ENCODE results near the gene ZFAND2B. TPM values are rescaled to one million over a fixed set of nuclear protein-coding genes. Genes with fewer than 3 reads are reported as not detected.

Gene ZFAND2B
- polyA plus RNA-seq, 1 of the 3 experiments (the other 2 are of a cell fraction): 39.9 TPM

DNA sequence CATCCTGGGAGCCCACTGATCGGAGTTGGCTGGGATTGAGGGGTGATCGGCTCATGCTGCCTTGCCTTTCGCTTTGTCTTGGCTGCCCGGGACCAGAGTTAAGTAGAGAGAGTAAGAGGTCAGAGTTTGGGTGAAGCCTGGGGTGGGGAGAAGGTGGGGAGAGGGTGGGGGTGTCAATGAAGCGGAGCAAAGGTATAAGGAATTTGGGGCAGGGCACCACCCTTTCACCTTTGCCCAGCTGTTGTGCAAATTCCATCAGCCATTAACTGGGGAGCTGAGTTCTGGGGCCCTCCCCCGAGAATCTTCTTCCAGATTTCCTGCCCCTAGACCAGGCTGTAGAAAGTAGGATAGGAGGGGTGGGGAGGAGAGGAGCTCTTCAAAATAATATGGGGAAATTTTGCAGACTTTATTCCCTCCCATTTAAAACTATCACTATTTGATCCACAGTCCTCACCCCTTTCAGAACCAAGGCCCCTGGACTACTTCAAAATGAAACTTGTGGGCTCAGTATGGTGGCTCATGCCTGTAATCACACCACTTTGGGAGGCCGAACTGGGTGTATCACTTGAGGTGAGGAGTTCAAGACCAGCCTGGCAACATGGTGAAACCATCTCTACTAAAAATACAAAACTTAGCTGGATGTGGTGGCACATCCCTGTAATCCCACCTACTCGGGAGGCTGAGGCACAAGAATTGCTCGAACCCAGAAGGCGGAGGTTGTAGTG, 36.5 kb upstream of the ZFAND2B start, which contains the start of gene SLC23A3:
Gene SLC23A3, minus strand, starts transcription at position 100 of the 725 bp plus-strand sequence. Its CDS starts 45 bp downstream, at position 55.
- no peak within 1 kb of the TSS for H3K4me3 ChIP-seq (ENCODE audit: low read depth in 2 of 2, low read length in 1 of 2)
- H4K20me1 ChIP-seq (ENCODE audit: insufficient read depth): no peaks in the 10 kb centered on the region
- peaks cover 7% of the 10 kb centered on the region for H3F3A ChIP-seq (replicated peaks; ENCODE audit: insufficient read depth)
- no peak within 1 kb of the TSS for H3K9ac ChIP-seq
- H3K4me2 ChIP-seq: no peak within 1 kb of the TSS
- ChIA-PET POLR2A (no interaction called here), CTCF (interaction anchor here (0.7 to 8.7 kb wide), 30 partner anchors 10 to 219 kb away, joined by 3 to 104 read pairs (median 6); partner anchors contain the start of genes ABCB6, DNPEP, GLB1L and NHEJ1)
- H3K36me3 ChIP-seq (replicated peaks in 1 of 2; ENCODE audit: control insufficient read depth in 1 of 2, insufficient read depth in 2 of 2, low read length in 1 of 2): peaks cover 11 to 32% of the 10 kb centered on the region in 2 experiments
- H3K9me2 ChIP-seq: no peaks in the 10 kb centered on the region
- no peaks in the 10 kb centered on the region for H3K79me2 ChIP-seq (ENCODE audit: insufficient read depth)
- H3K9me3 ChIP-seq: no peaks in the 10 kb centered on the region
- no peak within 1 kb of the TSS for H2AFZ ChIP-seq (ENCODE audit: low read depth)
- no peaks in the 10 kb centered on the region for H3K27me3 ChIP-seq (ENCODE audit: insufficient read depth)
- no peak for DNase-seq
- WGBS (ENCODE audit: low lambda C conversion rate): 98% methylated on average over 10 of the region's 10 CpGs
- no peaks in the 10 kb centered on the region; a peak in 1 of 4 replicates for H3K4me1 ChIP-seq (ENCODE audit: control insufficient read depth in 1 of 2, insufficient read depth in 2 of 2, low read depth in 1 of 2, low read length in 1 of 2)
- H3K27ac ChIP-seq (ENCODE audit: low read depth in 2 of 2, low read length in 1 of 2): no peak within 1 kb of the TSS
- TF ChIP-seq MXI1 (IDR thresholded peaks at IDR 0.05; ENCODE audit: low read depth, low read length) (no peak), GATA2 (CRISPR knock-in tag; IDR thresholded peaks at IDR 0.05) (no peak), ELF1 (IDR thresholded peaks at IDR 0.05) (no peak), RFX5 (IDR thresholded peaks at IDR 0.05; ENCODE audit: low read length) (no peak), FOXJ3 (CRISPR knock-in tag; IDR thresholded peaks at IDR 0.05) (no peak), EP300 (IDR thresholded peaks at IDR 0.05; ENCODE audit: borderline replicate concordance in 1 of 2, low read depth in 1 of 2, low read length in 1 of 2) (no peak), FOXM1 (IDR thresholded peaks at IDR 0.05; ENCODE audit: low read depth) (no peak), GABPA (IDR thresholded peaks at IDR 0.05; ENCODE audit: low read depth) (no peak), FOSL2 (IDR thresholded peaks at IDR 0.05; ENCODE audit: borderline replicate concordance, low read depth) (no peak), NFIC (IDR thresholded peaks at IDR 0.05; ENCODE audit: borderline replicate concordance) (no peak), TCF12 (IDR thresholded peaks at IDR 0.05) (no peak), CHD2 (IDR thresholded peaks at IDR 0.05; ENCODE audit: low read length, partially characterized antibody) (no peak)
- TF ChIP-seq, protein P1, sequence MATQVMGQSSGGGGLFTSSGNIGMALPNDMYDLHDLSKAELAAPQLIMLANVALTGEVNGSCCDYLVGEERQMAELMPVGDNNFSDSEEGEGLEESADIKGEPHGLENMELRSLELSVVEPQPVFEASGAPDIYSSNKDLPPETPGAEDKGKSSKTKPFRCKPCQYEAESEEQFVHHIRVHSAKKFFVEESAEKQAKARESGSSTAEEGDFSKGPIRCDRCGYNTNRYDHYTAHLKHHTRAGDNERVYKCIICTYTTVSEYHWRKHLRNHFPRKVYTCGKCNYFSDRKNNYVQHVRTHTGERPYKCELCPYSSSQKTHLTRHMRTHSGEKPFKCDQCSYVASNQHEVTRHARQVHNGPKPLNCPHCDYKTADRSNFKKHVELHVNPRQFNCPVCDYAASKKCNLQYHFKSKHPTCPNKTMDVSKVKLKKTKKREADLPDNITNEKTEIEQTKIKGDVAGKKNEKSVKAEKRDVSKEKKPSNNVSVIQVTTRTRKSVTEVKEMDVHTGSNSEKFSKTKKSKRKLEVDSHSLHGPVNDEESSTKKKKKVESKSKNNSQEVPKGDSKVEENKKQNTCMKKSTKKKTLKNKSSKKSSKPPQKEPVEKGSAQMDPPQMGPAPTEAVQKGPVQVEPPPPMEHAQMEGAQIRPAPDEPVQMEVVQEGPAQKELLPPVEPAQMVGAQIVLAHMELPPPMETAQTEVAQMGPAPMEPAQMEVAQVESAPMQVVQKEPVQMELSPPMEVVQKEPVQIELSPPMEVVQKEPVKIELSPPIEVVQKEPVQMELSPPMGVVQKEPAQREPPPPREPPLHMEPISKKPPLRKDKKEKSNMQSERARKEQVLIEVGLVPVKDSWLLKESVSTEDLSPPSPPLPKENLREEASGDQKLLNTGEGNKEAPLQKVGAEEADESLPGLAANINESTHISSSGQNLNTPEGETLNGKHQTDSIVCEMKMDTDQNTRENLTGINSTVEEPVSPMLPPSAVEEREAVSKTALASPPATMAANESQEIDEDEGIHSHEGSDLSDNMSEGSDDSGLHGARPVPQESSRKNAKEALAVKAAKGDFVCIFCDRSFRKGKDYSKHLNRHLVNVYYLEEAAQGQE (IDR thresholded peaks at IDR 0.05; ENCODE audit: low read depth, low read length): no peak
- TF ChIP-seq, protein P2, sequence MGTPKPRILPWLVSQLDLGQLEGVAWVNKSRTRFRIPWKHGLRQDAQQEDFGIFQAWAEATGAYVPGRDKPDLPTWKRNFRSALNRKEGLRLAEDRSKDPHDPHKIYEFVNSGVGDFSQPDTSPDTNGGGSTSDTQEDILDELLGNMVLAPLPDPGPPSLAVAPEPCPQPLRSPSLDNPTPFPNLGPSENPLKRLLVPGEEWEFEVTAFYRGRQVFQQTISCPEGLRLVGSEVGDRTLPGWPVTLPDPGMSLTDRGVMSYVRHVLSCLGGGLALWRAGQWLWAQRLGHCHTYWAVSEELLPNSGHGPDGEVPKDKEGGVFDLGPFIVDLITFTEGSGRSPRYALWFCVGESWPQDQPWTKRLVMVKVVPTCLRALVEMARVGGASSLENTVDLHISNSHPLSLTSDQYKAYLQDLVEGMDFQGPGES (IDR thresholded peaks at IDR 0.05; ENCODE audit: low read depth, low read length): no peak
- TF ChIP-seq, protein P3, sequence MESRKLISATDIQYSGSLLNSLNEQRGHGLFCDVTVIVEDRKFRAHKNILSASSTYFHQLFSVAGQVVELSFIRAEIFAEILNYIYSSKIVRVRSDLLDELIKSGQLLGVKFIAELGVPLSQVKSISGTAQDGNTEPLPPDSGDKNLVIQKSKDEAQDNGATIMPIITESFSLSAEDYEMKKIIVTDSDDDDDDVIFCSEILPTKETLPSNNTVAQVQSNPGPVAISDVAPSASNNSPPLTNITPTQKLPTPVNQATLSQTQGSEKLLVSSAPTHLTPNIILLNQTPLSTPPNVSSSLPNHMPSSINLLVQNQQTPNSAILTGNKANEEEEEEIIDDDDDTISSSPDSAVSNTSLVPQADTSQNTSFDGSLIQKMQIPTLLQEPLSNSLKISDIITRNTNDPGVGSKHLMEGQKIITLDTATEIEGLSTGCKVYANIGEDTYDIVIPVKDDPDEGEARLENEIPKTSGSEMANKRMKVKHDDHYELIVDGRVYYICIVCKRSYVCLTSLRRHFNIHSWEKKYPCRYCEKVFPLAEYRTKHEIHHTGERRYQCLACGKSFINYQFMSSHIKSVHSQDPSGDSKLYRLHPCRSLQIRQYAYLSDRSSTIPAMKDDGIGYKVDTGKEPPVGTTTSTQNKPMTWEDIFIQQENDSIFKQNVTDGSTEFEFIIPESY (IDR thresholded peaks at IDR 0.05; ENCODE audit: borderline replicate concordance, low read depth): no peak
- TF ChIP-seq, protein P4, sequence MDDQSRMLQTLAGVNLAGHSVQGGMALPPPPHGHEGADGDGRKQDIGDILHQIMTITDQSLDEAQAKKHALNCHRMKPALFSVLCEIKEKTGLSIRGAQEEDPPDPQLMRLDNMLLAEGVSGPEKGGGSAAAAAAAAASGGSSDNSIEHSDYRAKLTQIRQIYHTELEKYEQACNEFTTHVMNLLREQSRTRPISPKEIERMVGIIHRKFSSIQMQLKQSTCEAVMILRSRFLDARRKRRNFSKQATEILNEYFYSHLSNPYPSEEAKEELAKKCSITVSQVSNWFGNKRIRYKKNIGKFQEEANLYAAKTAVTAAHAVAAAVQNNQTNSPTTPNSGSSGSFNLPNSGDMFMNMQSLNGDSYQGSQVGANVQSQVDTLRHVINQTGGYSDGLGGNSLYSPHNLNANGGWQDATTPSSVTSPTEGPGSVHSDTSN (IDR thresholded peaks at IDR 0.05): no peak

Measured in SK-N-SH (cell line).